ENCODE measurements around the gene ERH. TPM values are rescaled to one million over a fixed set of nuclear protein-coding genes. Genes with fewer than 3 reads are reported as not detected.

ERH gene
- total RNA-seq, 2 donors from 2014 or later: 68.5 to 111 TPM

- Histone ChIP-seq H3K36me3 (no peaks in the 10 kb centered on the region), H3K27ac (peak overlapping the region; percentile 6 to 62), H3K4me3 (no peak overlapping the region), H3K9me3 (no peaks in the 10 kb centered on the region), H3K4me1 (replicated peaks) (peaks cover 4% of the 10 kb centered on the region), H3K27me3 (replicated peaks; ENCODE audit: insufficient read depth) (no peaks in the 10 kb centered on the region)
- intact Hi-C loops (cut with DNase I): no loop called here
- DNase-seq (ENCODE audit: low spot score): peak; percentile 93
- TF ChIP-seq POLR2AphosphoS5 (IDR thresholded peaks at IDR 0.05): peak; percentile 94
- TF ChIP-seq CTCF (IDR thresholded peaks at IDR 0.05): no peak
- WGBS: 21% methylated on average over 8 of the region's 8 CpGs
Observed at GRCh38 chr14:69342928-69343525, 55.1 kb downstream of the ERH start.

GRCh38 chr14:69339426-69339825 lies 58.7 kb downstream of the ERH start:
- no peak for DNase-seq (ENCODE audit: low spot score)
- Histone ChIP-seq H3K9me3 (no peaks in the 10 kb centered on the region), H3K27me3 (replicated peaks; ENCODE audit: insufficient read depth) (no peaks in the 10 kb centered on the region), H3K4me3 (no peak overlapping the region), H3K4me1 (replicated peaks) (peaks cover 4% of the 10 kb centered on the region), H3K27ac (no peak overlapping the region), H3K36me3 (no peaks in the 10 kb centered on the region)
- 96% methylated on average over 13 of the region's 13 CpGs for WGBS
- TF ChIP-seq CTCF (IDR thresholded peaks at IDR 0.05) (no peak), POLR2AphosphoS5 (IDR thresholded peaks at IDR 0.05) (no peak), POLR2A (IDR thresholded peaks at IDR 0.05) (no peak)
- intact Hi-C loops (cut with DNase I): no loop called here

GRCh38 chr14:69337984-69338383 lies 60.1 kb downstream of the ERH start:
- intact Hi-C loops (cut with DNase I): no loop called here
- H3K4me1 ChIP-seq (replicated peaks): no peaks in the 10 kb centered on the region
- no peaks in the 10 kb centered on the region for H3K9me3 ChIP-seq
- H3K27ac ChIP-seq: no peak overlapping the region
- TF ChIP-seq CTCF (IDR thresholded peaks at IDR 0.05): no peak
- no peak for TF ChIP-seq POLR2A (IDR thresholded peaks at IDR 0.05)
- no peak for DNase-seq (ENCODE audit: low spot score)
- no peak overlapping the region for H3K4me3 ChIP-seq
- no peaks in the 10 kb centered on the region for H3K27me3 ChIP-seq (replicated peaks; ENCODE audit: insufficient read depth)
- WGBS: 96% methylated on average over 5 of the region's 5 CpGs
- H3K36me3 ChIP-seq: no peaks in the 10 kb centered on the region

GRCh38 chr14:69335371-69335771 lies 62.7 kb downstream of the ERH start:
- intact Hi-C loops (cut with DNase I): no loop called here
- no peaks in the 10 kb centered on the region for H3K27me3 ChIP-seq (replicated peaks; ENCODE audit: insufficient read depth)
- H3K36me3 ChIP-seq: no peaks in the 10 kb centered on the region
- TF ChIP-seq POLR2AphosphoS5 (IDR thresholded peaks at IDR 0.05) (peak; percentile 40), POLR2A (IDR thresholded peaks at IDR 0.05) (no peak)
- WGBS: 38% methylated on average over 6 of the region's 6 CpGs
- DNase-seq (ENCODE audit: low spot score): peak; percentile 71
- no peaks in the 10 kb centered on the region for H3K4me1 ChIP-seq (replicated peaks)
- H3K9me3 ChIP-seq: no peaks in the 10 kb centered on the region
- peak overlapping the region in 1 of 2 donors; percentile 34 for H3K27ac ChIP-seq
- H3K4me3 ChIP-seq: no peak overlapping the region

GRCh38 chr14:69334576-69334975 lies 63.5 kb downstream of the ERH start:
- H3K27me3 ChIP-seq (replicated peaks; ENCODE audit: insufficient read depth): no peaks in the 10 kb centered on the region
- no peak overlapping the region for H3K4me3 ChIP-seq
- no peak for DNase-seq (ENCODE audit: low spot score)
- intact Hi-C loops (cut with DNase I): no loop called here
- H3K9me3 ChIP-seq: no peaks in the 10 kb centered on the region
- no peaks in the 10 kb centered on the region for H3K4me1 ChIP-seq (replicated peaks)
- 84% methylated on average over 6 of the region's 6 CpGs for WGBS
- no peak for TF ChIP-seq POLR2AphosphoS5 (IDR thresholded peaks at IDR 0.05)
- no peak for TF ChIP-seq CTCF (IDR thresholded peaks at IDR 0.05)
- TF ChIP-seq POLR2A (IDR thresholded peaks at IDR 0.05): no peak
- no peaks in the 10 kb centered on the region for H3K36me3 ChIP-seq
- no peak overlapping the region for H3K27ac ChIP-seq
